ENCODE data around the gene TRIM37. TPM values are rescaled to one million over a fixed set of nuclear protein-coding genes. Genes with fewer than 3 reads are reported as not detected.
"Not testable (repeated sequence)": the region's sequence is repeated elsewhere in the genome, so short reads cannot be mapped to it uniquely, and the experiment has no call there.

TRIM37 gene
- total RNA-seq, 2 experiments from 2014 or later: 25.1 to 26.0 TPM

- Mint-ChIP-seq H3K4me1 (peaks cover 18% of the 10 kb centered on the region), H3K27me3 (no peaks in the 10 kb centered on the region), H3K9me3 (peaks cover 4% of the 10 kb centered on the region), H3K4me3 (no peak overlapping the region), H3K36me3 (peaks cover 20% of the 10 kb centered on the region), H3K27ac (no peak overlapping the region)
- DNase-seq: no peak
These were observed 13.5 kb downstream of the TRIM37 start for GRCh38 chr17:59093145-59093701.

DNA sequence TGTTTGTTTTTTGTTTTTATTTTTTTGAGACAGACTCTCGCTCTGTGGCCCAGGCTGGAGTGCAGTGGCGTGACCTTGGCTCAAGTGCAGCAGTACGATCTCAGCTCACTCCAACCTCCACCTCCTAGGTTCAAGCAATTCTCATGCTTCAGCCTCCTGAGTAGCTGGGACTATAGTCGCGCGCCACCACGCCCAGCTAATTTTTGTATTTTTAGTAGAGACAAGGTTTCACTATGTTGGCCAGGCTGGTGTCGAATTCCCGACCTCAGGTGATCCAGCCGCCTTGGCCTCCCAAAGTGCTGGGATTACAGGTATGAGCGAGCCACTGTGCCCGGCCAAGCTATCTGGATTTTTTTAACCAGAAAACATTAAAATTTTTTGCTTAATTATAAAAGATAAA lies 16.1 kb downstream of the TRIM37 start:
- not testable (repeated sequence) for H3K4me1 Mint-ChIP-seq, H3K27me3 Mint-ChIP-seq, H3K27ac Mint-ChIP-seq, DNase-seq, H3K9me3 Mint-ChIP-seq, H3K4me3 Mint-ChIP-seq
- peaks cover 10% of the 10 kb centered on the region for H3K36me3 Mint-ChIP-seq

DNA sequence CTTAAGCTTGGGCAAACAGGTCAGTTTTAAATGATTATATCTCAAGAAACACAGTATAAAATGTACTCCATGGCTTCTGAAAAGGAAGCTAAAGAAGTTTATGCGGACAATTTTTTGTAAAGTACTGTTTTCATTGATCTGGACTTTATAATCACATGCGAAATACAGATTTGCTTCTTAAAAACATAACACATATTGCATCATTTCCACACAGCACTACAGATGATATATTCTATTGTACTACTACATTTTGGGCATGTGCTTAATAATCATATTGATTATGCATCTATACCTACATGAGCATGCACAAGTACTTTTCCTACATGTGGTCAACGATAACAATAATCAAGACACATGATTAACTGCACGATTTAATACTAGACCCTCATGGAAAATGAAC lies 22.5 kb downstream of the TRIM37 start:
- Mint-ChIP-seq H3K4me1 (peaks cover 3% of the 10 kb centered on the region), H3K9me3 (no peaks in the 10 kb centered on the region), H3K36me3 (peaks cover 32% of the 10 kb centered on the region), H3K27me3 (no peaks in the 10 kb centered on the region), H3K4me3 (no peak overlapping the region), H3K27ac (no peak overlapping the region)
- DNase-seq: no peak

- DNase-seq: no peak
- Mint-ChIP-seq H3K4me1 (no peaks in the 10 kb centered on the region), H3K27me3 (no peaks in the 10 kb centered on the region), H3K9me3 (no peaks in the 10 kb centered on the region), H3K27ac (no peak overlapping the region), H3K36me3 (peaks cover 23% of the 10 kb centered on the region), H3K4me3 (no peak overlapping the region)
These were observed 32.2 kb downstream of the TRIM37 start for GRCh38 chr17:59074494-59074893.

DNA sequence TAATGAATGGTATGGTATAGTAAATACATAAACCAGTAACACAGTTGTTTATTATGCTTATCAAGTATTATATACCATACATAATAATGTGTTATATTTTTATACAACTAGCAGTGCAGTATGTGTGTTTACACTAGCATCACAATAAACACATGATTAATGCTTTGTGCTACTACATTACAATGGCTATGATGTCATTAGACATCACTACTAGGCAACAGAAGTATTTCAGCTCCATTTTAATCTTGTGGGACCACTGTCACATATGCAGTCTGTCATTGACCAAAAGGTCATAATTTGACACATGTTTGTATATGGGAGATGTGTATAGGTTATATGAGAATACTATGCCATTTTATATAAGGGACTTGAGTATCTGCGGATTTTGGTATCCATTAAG lies 32.7 kb downstream of the TRIM37 start:
- H3K27ac Mint-ChIP-seq: no peak overlapping the region
- peaks cover 25% of the 10 kb centered on the region for H3K36me3 Mint-ChIP-seq
- no peaks in the 10 kb centered on the region for H3K4me1 Mint-ChIP-seq
- H3K4me3 Mint-ChIP-seq: no peak overlapping the region
- no peak for DNase-seq
- no peaks in the 10 kb centered on the region for H3K9me3 Mint-ChIP-seq
- no peaks in the 10 kb centered on the region for H3K27me3 Mint-ChIP-seq

GRCh38 chr17:59069856-59070255 lies 36.8 kb downstream of the TRIM37 start:
- no peaks in the 10 kb centered on the region for H3K27me3 Mint-ChIP-seq
- no peak for DNase-seq
- H3K4me3 Mint-ChIP-seq: no peak overlapping the region
- H3K36me3 Mint-ChIP-seq: peaks cover 31% of the 10 kb centered on the region
- H3K27ac Mint-ChIP-seq: no peak overlapping the region
- H3K9me3 Mint-ChIP-seq: no peaks in the 10 kb centered on the region
- no peaks in the 10 kb centered on the region for H3K4me1 Mint-ChIP-seq

DNA sequence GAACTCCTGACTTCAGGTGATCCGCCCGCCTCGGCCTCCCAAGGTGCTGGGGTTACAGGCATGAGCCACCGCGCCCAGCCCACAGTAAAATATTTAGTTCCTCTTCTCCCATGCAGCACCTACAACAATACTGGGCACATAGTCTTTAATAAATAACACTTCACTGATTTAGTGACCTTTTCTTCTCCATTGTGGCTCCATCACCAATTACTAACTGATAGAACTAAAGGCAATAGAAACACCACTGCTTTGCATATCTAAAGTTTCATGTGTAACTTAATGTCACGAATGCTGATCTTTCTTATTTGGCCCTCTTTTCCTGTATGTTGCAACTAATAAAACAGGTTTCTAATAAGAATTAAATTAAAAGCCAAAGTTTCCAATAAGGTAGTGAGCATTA lies 38.9 kb downstream of the TRIM37 start:
- DNase-seq: no peak
- no peaks in the 10 kb centered on the region for H3K9me3 Mint-ChIP-seq
- no peak overlapping the region for H3K4me3 Mint-ChIP-seq
- H3K27ac Mint-ChIP-seq: no peak overlapping the region
- no peaks in the 10 kb centered on the region for H3K4me1 Mint-ChIP-seq
- H3K27me3 Mint-ChIP-seq: no peaks in the 10 kb centered on the region
- peaks cover 41% of the 10 kb centered on the region for H3K36me3 Mint-ChIP-seq

DNA sequence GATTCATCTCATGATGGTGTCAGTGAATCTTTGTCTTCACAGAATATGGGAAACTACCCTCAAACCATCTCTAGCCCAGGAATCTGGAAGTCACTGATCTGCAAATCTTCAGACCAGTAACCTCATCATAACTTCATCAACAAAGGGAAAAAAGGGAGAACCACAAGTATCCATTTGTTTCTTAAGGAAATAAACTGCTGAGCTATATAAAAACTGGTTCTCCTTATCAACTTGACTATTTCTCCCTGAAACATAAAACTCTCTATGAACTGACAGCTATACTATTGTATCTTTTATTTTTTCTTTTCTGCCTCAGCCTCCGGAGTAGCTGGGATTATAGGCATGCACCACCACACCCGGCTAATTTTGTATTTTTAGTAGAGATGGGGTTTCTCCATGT lies 39.3 kb downstream of the TRIM37 start:
- Mint-ChIP-seq H3K27me3 (no peaks in the 10 kb centered on the region), H3K9me3 (no peaks in the 10 kb centered on the region), H3K27ac (no peak overlapping the region), H3K4me3 (no peak overlapping the region), H3K4me1 (no peaks in the 10 kb centered on the region), H3K36me3 (peaks cover 44% of the 10 kb centered on the region)
- DNase-seq: no peak

- Mint-ChIP-seq H3K9me3 (no peaks in the 10 kb centered on the region), H3K36me3 (peaks cover 32% of the 10 kb centered on the region), H3K4me3 (no peak overlapping the region), H3K27me3 (no peaks in the 10 kb centered on the region), H3K27ac (no peak overlapping the region), H3K4me1 (no peaks in the 10 kb centered on the region)
- no peak for DNase-seq
These were observed 44.2 kb downstream of the TRIM37 start for GRCh38 chr17:59062509-59062908.

- no peak overlapping the region for H3K4me3 Mint-ChIP-seq
- H3K36me3 Mint-ChIP-seq: peaks cover 19% of the 10 kb centered on the region
- H3K27me3 Mint-ChIP-seq: no peaks in the 10 kb centered on the region
- no peaks in the 10 kb centered on the region for H3K9me3 Mint-ChIP-seq
- H3K27ac Mint-ChIP-seq: no peak overlapping the region
- H3K4me1 Mint-ChIP-seq: no peaks in the 10 kb centered on the region
- DNase-seq: no peak
These were observed 49.8 kb downstream of the TRIM37 start for GRCh38 chr17:59056857-59057256.

- H3K4me1 Mint-ChIP-seq: no peaks in the 10 kb centered on the region
- H3K36me3 Mint-ChIP-seq: peaks cover 5% of the 10 kb centered on the region
- H3K27me3 Mint-ChIP-seq: no peaks in the 10 kb centered on the region
- DNase-seq: no peak
- H3K9me3 Mint-ChIP-seq: no peaks in the 10 kb centered on the region
- no peak overlapping the region for H3K27ac Mint-ChIP-seq
- H3K4me3 Mint-ChIP-seq: no peak overlapping the region
These were observed 56.9 kb downstream of the TRIM37 start for GRCh38 chr17:59049798-59050197.

- DNase-seq: no peak
- Mint-ChIP-seq H3K4me3 (no peak overlapping the region), H3K4me1 (no peaks in the 10 kb centered on the region), H3K27me3 (no peaks in the 10 kb centered on the region), H3K36me3 (peaks cover 8% of the 10 kb centered on the region), H3K27ac (no peak overlapping the region), H3K9me3 (no peaks in the 10 kb centered on the region)
These were observed 59.1 kb downstream of the TRIM37 start for GRCh38 chr17:59047616-59048015.

DNA sequence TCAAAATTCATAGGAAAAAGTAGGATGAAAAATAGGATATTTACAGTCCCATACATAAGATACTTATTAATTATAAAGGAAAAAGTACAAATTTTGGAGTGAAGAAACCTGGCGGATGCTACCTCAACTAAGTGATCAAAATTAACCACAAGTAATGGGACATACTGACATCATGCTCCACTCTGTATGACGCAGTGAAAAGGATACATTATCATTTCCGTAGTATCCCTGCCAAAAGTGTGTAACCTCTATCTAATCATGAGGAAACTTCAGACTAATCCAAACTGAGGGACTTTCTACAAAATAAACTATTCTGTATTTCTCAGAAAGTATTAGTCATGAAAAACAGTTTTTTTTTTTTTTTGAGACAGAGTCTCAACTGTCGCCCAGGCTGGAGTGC lies 60.5 kb downstream of the TRIM37 start:
- no peak overlapping the region for H3K4me3 Mint-ChIP-seq
- H3K27ac Mint-ChIP-seq: no peak overlapping the region
- no peaks in the 10 kb centered on the region for H3K9me3 Mint-ChIP-seq
- no peak for DNase-seq
- no peaks in the 10 kb centered on the region for H3K4me1 Mint-ChIP-seq
- H3K36me3 Mint-ChIP-seq: peaks cover 7% of the 10 kb centered on the region
- H3K27me3 Mint-ChIP-seq: no peaks in the 10 kb centered on the region

GRCh38 chr17:59038734-59039133 lies 67.9 kb downstream of the TRIM37 start:
- H3K36me3 Mint-ChIP-seq: peaks cover 18% of the 10 kb centered on the region

GRCh38 chr17:59037960-59038359 lies 68.7 kb downstream of the TRIM37 start:
- H3K27ac Mint-ChIP-seq: no peak overlapping the region
- DNase-seq: no peak
- H3K9me3 Mint-ChIP-seq: no peaks in the 10 kb centered on the region
- no peak overlapping the region for H3K4me3 Mint-ChIP-seq
- H3K36me3 Mint-ChIP-seq: peaks cover 15% of the 10 kb centered on the region
- H3K4me1 Mint-ChIP-seq: no peaks in the 10 kb centered on the region
- no peaks in the 10 kb centered on the region for H3K27me3 Mint-ChIP-seq

More at GRCh38 chr17:59038734-59039133, 67.9 kb downstream of the TRIM37 start:
- Mint-ChIP-seq H3K4me3 (no peak overlapping the region), H3K27ac (no peak overlapping the region), H3K27me3 (no peaks in the 10 kb centered on the region), H3K9me3 (no peaks in the 10 kb centered on the region), H3K4me1 (no peaks in the 10 kb centered on the region)
- DNase-seq: no peak

- no peak for DNase-seq
- Mint-ChIP-seq H3K27me3 (no peaks in the 10 kb centered on the region), H3K4me1 (peaks cover 7% of the 10 kb centered on the region), H3K27ac (no peak overlapping the region), H3K4me3 (no peak overlapping the region), H3K9me3 (no peaks in the 10 kb centered on the region), H3K36me3 (peaks cover 11% of the 10 kb centered on the region)
These were observed 75.9 kb downstream of the TRIM37 start for GRCh38 chr17:59030811-59031210.

GRCh38 chr17:59028328-59028727 lies 78.4 kb downstream of the TRIM37 start:
- peaks cover 7% of the 10 kb centered on the region for H3K4me1 Mint-ChIP-seq
- H3K36me3 Mint-ChIP-seq: peaks cover 8% of the 10 kb centered on the region
- H3K27ac Mint-ChIP-seq: no peak overlapping the region
- H3K4me3 Mint-ChIP-seq: no peak overlapping the region
- no peak for DNase-seq
- no peaks in the 10 kb centered on the region for H3K9me3 Mint-ChIP-seq
- no peaks in the 10 kb centered on the region for H3K27me3 Mint-ChIP-seq

Data from activated naive CD8-positive, alpha-beta T cell treated with anti-CD3 and anti-CD28 coated beads for 36 hours (primary cell).